ENCODE data around the gene PDZD8. TPM values are rescaled to one million over a fixed set of nuclear protein-coding genes. Genes with fewer than 3 reads are reported as not detected.

The PDZD8 gene
- total and polyA plus RNA-seq, 2 experiments from 2014 or later = 14.4 to 20.1 TPM

DNA sequence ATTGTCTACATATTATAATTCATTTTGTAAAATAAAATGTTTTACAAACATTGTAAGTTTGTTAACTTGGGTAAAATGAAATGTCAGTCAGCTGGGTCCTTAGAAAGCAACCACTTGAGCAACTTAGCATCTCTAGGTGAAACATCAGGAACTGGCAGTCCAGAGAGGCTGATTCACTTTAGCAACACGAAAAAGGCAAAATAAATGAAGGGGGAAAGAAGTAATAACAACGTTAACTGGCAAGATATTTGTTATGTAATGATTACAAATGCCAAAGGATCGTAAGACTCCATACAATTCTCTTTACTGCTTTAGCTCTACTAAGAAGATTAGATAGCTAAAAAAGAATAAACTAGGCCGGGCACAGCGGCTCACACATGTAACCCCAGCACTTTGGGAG lies 5.0 kb downstream of the PDZD8 start:
- in situ Hi-C loops (cut with MboI) = no loop called here
- peak; percentile 81 for DNase-seq
- Histone ChIP-seq H3F3A (ENCODE audit: insufficient read depth) (peaks cover 14% of the 10 kb centered on the region; the same call in 1 of the 2 replicates), H3K4me3 (peak overlapping the region; percentile 34), H3K79me2 (ENCODE audit: insufficient read depth) (peaks cover 97% of the 10 kb centered on the region), H3K27me3 (replicated peaks; ENCODE audit: insufficient read depth) (no peaks in the 10 kb centered on the region), H3K27ac (peak overlapping the region; percentile 64), H3K36me3 (ENCODE audit: low read depth) (no peaks in the 10 kb centered on the region), H3K4me1 (ENCODE audit: insufficient read depth) (peaks cover 37% of the 10 kb centered on the region), H3K9me2 (ENCODE audit: insufficient read depth) (no peaks in the 10 kb centered on the region), H4K20me1 (ENCODE audit: insufficient read depth) (peaks cover 23% of the 10 kb centered on the region; the same call in 1 of the 2 replicates), H2AFZ (no peak overlapping the region), H3K9me3 (ENCODE audit: low read depth) (no peaks in the 10 kb centered on the region), H3K9ac (0 out of 2 replicates have a peak overlapping the region, but pooled peaks have one; percentile 13), H3K4me2 (ENCODE audit: unreplicated experiment) (peak overlapping the region; percentile 43)
- 37 to 41% methylated on average over 5 of the region's 5 CpGs for WGBS, 2 experiments (ENCODE audit: low coverage in 1 of 2, low lambda C conversion rate in 2 of 2, missing lambda C conversion rate in 2 of 2)
- TF ChIP-seq EZH2 (IDR thresholded peaks at IDR 0.05; ENCODE audit: insufficient read depth, poor library complexity, severe bottlenecking) = no peak
- TF ChIP-seq EZH2phosphoT487 (IDR thresholded peaks at IDR 0.05; ENCODE audit: insufficient read depth, low read depth) = no peak

DNA sequence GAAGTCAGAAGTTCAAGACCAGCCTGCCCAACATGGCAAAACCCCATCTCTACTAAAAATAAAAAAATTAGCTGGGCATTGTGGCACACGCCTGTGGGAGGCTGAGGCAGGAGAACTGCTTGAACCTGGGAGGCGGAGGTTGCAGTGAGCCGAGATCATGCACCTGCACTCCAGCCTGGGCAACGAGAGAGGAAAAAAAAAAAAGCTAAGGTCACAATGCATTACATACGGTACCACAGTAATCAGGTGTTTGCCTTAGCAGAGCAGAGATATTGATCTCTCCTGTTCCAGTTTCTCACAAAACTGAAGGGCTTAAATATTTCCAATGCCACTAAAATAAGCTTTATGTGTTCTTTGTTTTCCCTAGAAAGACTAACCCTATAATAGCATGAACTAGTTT lies 7.5 kb downstream of the PDZD8 start:
- H3K27me3 ChIP-seq (replicated peaks; ENCODE audit: insufficient read depth) = no peaks in the 10 kb centered on the region
- peaks cover 23% of the 10 kb centered on the region; the same call in 1 of the 2 replicates for H4K20me1 ChIP-seq (ENCODE audit: insufficient read depth)
- H3K4me2 ChIP-seq (ENCODE audit: unreplicated experiment) = no peak overlapping the region
- no peak overlapping the region for H3K4me3 ChIP-seq
- no peak overlapping the region for H2AFZ ChIP-seq
- in situ Hi-C loops (cut with MboI) = no loop called here
- no peak overlapping the region for H3K27ac ChIP-seq
- peaks cover 27% of the 10 kb centered on the region for H3F3A ChIP-seq (ENCODE audit: insufficient read depth)
- no peak for TF ChIP-seq EZH2phosphoT487 (IDR thresholded peaks at IDR 0.05; ENCODE audit: insufficient read depth, low read depth)
- TF ChIP-seq EZH2 (IDR thresholded peaks at IDR 0.05; ENCODE audit: insufficient read depth, poor library complexity, severe bottlenecking) = no peak
- H3K79me2 ChIP-seq (ENCODE audit: insufficient read depth) = peaks cover 99% of the 10 kb centered on the region
- peaks cover 51% of the 10 kb centered on the region for H3K4me1 ChIP-seq (ENCODE audit: insufficient read depth)
- DNase-seq = no peak
- no peaks in the 10 kb centered on the region for H3K9me3 ChIP-seq (ENCODE audit: low read depth)
- WGBS, 2 experiments (ENCODE audit: low coverage in 1 of 2, low lambda C conversion rate in 2 of 2, missing lambda C conversion rate in 2 of 2) = 92 to 93% methylated on average over 5 of the region's 5 CpGs
- H3K9ac ChIP-seq = no peak overlapping the region
- H3K36me3 ChIP-seq (ENCODE audit: low read depth) = no peaks in the 10 kb centered on the region
- H3K9me2 ChIP-seq (ENCODE audit: insufficient read depth) = no peaks in the 10 kb centered on the region

DNA sequence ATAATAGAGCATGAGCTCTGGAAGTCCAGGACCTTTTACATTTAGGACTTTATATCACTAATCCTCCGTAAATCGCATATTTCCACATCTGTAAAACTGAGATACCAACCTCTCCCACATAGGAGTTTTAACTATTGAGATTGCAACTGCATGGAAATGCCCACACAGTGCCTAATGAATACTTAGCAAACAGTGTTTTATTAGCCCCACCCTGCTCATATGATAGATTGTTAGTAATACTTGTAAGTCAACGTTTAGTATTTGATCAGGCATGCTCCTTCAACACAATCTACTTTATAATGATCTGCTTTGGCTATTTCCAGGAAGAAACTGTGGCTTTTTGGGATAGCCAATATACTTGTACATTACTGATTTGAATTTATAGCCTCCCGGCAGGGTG lies 8.5 kb downstream of the PDZD8 start:
- Histone ChIP-seq H3K9me2 (ENCODE audit: insufficient read depth) (no peaks in the 10 kb centered on the region), H3K4me3 (no peak overlapping the region), H3K9me3 (ENCODE audit: low read depth) (no peaks in the 10 kb centered on the region), H2AFZ (no peak overlapping the region), H3K9ac (no peak overlapping the region), H3K79me2 (ENCODE audit: insufficient read depth) (peaks cover 99% of the 10 kb centered on the region), H3F3A (ENCODE audit: insufficient read depth) (peaks cover 37% of the 10 kb centered on the region), H4K20me1 (ENCODE audit: insufficient read depth) (peaks cover 19% of the 10 kb centered on the region; the same call in 1 of the 2 replicates), H3K4me1 (ENCODE audit: insufficient read depth) (peaks cover 54% of the 10 kb centered on the region), H3K4me2 (ENCODE audit: unreplicated experiment) (no peak overlapping the region), H3K27ac (no peak overlapping the region), H3K27me3 (replicated peaks; ENCODE audit: insufficient read depth) (no peaks in the 10 kb centered on the region), H3K36me3 (ENCODE audit: low read depth) (no peaks in the 10 kb centered on the region)
- TF ChIP-seq EZH2phosphoT487 (IDR thresholded peaks at IDR 0.05; ENCODE audit: insufficient read depth, low read depth) (no peak), EZH2 (IDR thresholded peaks at IDR 0.05; ENCODE audit: insufficient read depth, poor library complexity, severe bottlenecking) (no peak)
- 76 to 80% methylated on average over 4 of the region's 4 CpGs for WGBS, 2 experiments (ENCODE audit: low coverage in 1 of 2, low lambda C conversion rate in 2 of 2, missing lambda C conversion rate in 2 of 2)
- no peak for DNase-seq
- in situ Hi-C loops (cut with MboI) = no loop called here

DNA sequence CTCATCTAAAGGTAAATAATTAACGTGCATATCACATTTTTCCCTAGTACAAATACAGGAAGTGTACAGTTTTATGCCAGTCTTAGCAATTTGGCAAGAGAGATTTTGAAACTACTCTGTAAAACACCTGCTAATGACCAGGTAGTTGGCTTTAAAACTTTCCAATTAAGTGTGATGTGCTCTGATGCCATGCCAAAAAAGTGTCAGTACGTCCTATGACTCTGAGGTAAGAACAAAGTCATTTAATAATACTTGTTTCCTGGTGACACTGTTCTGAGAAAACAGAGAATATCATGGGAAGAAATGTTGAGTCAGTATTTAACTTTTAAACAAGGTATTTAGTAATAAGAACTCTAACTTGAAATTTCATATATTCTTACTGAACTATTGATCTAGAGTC lies 9.6 kb downstream of the PDZD8 start:
- Histone ChIP-seq H3K27ac (no peak overlapping the region), H3K27me3 (replicated peaks; ENCODE audit: insufficient read depth) (no peaks in the 10 kb centered on the region), H3F3A (ENCODE audit: insufficient read depth) (peaks cover 38% of the 10 kb centered on the region), H3K9me2 (ENCODE audit: insufficient read depth) (no peaks in the 10 kb centered on the region), H3K4me3 (no peak overlapping the region), H3K9me3 (ENCODE audit: low read depth) (no peaks in the 10 kb centered on the region), H3K9ac (no peak overlapping the region), H3K36me3 (ENCODE audit: low read depth) (no peaks in the 10 kb centered on the region), H3K4me1 (ENCODE audit: insufficient read depth) (peaks cover 57% of the 10 kb centered on the region), H4K20me1 (ENCODE audit: insufficient read depth) (peaks cover 18% of the 10 kb centered on the region; the same call in 1 of the 2 replicates), H3K4me2 (ENCODE audit: unreplicated experiment) (no peak overlapping the region), H3K79me2 (ENCODE audit: insufficient read depth) (peaks cover 99% of the 10 kb centered on the region), H2AFZ (no peak overlapping the region)
- 57 to 60% methylated on average over 2 of the region's 2 CpGs for WGBS, 2 experiments (ENCODE audit: low coverage in 1 of 2, low lambda C conversion rate in 2 of 2, missing lambda C conversion rate in 2 of 2)
- in situ Hi-C loops (cut with MboI) = no loop called here
- TF ChIP-seq EZH2phosphoT487 (IDR thresholded peaks at IDR 0.05; ENCODE audit: insufficient read depth, low read depth) = no peak
- DNase-seq = no peak

Data from GM23248 (cell line).